Gastrocnemius medialis (tissue), 4 donors: ENCODE results near the gene UBIAD1. TPM values are rescaled to one million over a fixed set of nuclear protein-coding genes. Genes with fewer than 3 reads are reported as not detected.
"Not testable (repeated sequence)": the region's sequence is repeated elsewhere in the genome, so short reads cannot be mapped to it uniquely, and the experiment has no call there.

Experiments used
- ATAC-seq, 2 donors: fragments of 150-250 bp; one replicate each; pipeline ENCODE4 v1.9.1; 2016
- DNase-seq, 2 donors: peaks; one replicate each; pipeline ENCODE4 v3.0.0-alpha.2; 2019
- H3K27ac ChIP-seq, 4 donors: fragments of 200-600 bp; sonication (generic); 1 replicate in 1 of 4; 2 replicates in 3 of 4; pipeline ENCODE4 v1.5.1; 2016 to 2018; ENCODE audit warnings: mild to moderate bottlenecking in 2 of 4, moderate library complexity in 1 of 4
- H3K27me3 ChIP-seq, 3 donors: fragments of 200-600 bp; sonication (generic) in 2 of 3; 1 replicate in 1 of 3; 2 replicates in 2 of 3; pipeline versions ENCODE4 v1.5.1 to v1.6.0; 2016 to 2019; ENCODE audit warnings: mild to moderate bottlenecking in 1 of 3, moderate library complexity in 1 of 3
- H3K36me3 ChIP-seq, 2 donors: fragments of 200-600 bp; sonication (generic) in 1 of 2; one replicate each; pipeline ENCODE4 v1.5.1; 2017 to 2018
- H3K4me1 ChIP-seq, 2 donors: fragments of 200-600 bp; sonication (generic) in 1 of 2; one replicate each; pipeline ENCODE4 v1.5.1; 2016 to 2017; ENCODE audit warnings: mild to moderate bottlenecking in 2 of 2
- H3K4me3 ChIP-seq, 4 donors: fragments of 200-600 bp; sonication (generic) in 3 of 4; 1 replicate in 1 of 4; 2 replicates in 3 of 4; pipeline ENCODE4 v1.5.1; 2016 to 2019; ENCODE audit warnings: mild to moderate bottlenecking in 2 of 4
- H3K9me3 ChIP-seq, 3 donors: fragments of 200-600 bp; sonication (generic) in 2 of 3; 1 replicate in 1 of 3; 2 replicates in 2 of 3; pipeline ENCODE4 v1.5.1; 2016 to 2019
- CTCF ChIP-seq, 5 experiments: fragments of 450-650 bp in 3 of 5; fragments of 200-600 bp in 2 of 5; sonication (generic) in 2 of 5; IDR thresholded peaks in 4 of 5; conservative IDR thresholded peaks in 1 of 5; 1 replicate in 4 of 5; 2 replicates in 1 of 5; pipeline ENCODE4 v1.5.1; 2016 to 2019; ENCODE audit warnings: antibody characterized with exemption in 5 of 5, mild to moderate bottlenecking in 3 of 5, moderate library complexity in 3 of 5
- POLR2A ChIP-seq, 2 donors: fragments of 450-650 bp; IDR thresholded peaks; one replicate each; pipeline ENCODE4 v1.6.1; 2017; ENCODE audit warnings: antibody characterized with exemption in 2 of 2, mild to moderate bottlenecking in 2 of 2, moderate library complexity in 2 of 2
- in situ Hi-C, 4 donors: fragments of 200-750 bp; cut with MboI; loops; one replicate each; pipeline versions ENCODE4 v1.15.0 to v1.8.0; 2017; ENCODE audit warnings: low sequenced_read_pairs in 4 of 4
- intact Hi-C: fragments of 100-400 bp; cut with DNase I; formaldehyde crosslinking; loops from one replicate; pipeline ENCODE4 v1.15.1; 2023; ENCODE audit warnings: low total_unique reads
- total RNA-seq, 4 donors: library from RNA; depleted of rRNA; stranded (reverse); fragments of >200 nt; gene quantifications; one replicate each; pipeline versions ENCODE4 v1.1.0 to v1.2.3, GENCODE V29; 2016

Gene UBIAD1
- total RNA-seq, 4 donors from 2014 or later: 15.1 to 24.5 (median 20.2) TPM

- in situ Hi-C loops: no loop called here
- peak; percentile 99 to 100 for DNase-seq
- Histone ChIP-seq H3K27me3 (no peaks in the 10 kb centered on the region), H3K36me3 (peaks cover 0 to 22% of the 10 kb centered on the region in 2 donors), H3K27ac (peak within 1 kb of the TSS; percentile 90 to 94 (median 94)), H3K4me1 (peaks cover 6 to 13% of the 10 kb centered on the region in 2 donors), H3K4me3 (peak within 1 kb of the TSS; percentile 81 to 100 (median 94)), H3K9me3 (no peaks in the 10 kb centered on the region)
- intact Hi-C loops: loop anchor here (1.0 to 5.0 kb wide), 2 partner anchors 10 to 105 kb away; no protein-coding TSS in a partner anchor
- ATAC-seq: peak; percentile 99 to 100
- TF ChIP-seq POLR2A (IDR thresholded peaks at IDR 0.05) (peak; percentile 70 to 80), CTCF (IDR thresholded peaks at IDR 0.05 in 4 of 5, conservative IDR thresholded peaks at IDR 0.05 in 1 of 5) (peak in 3 of 5 experiments; percentile 9 to 21 (median 20))
Measured at GRCh38 chr1:11262171-11263049, 10.6 kb upstream of the UBIAD1 start, which contains the start of gene MTOR. MTOR (minus strand) TSS chr1:11262551; CDS start chr1:11259409, 3,142 bp downstream.

- Histone ChIP-seq H3K4me1 (peaks cover 2 to 4% of the 10 kb centered on the region in 2 donors), H3K27me3 (no peaks in the 10 kb centered on the region), H3K27ac (no peak overlapping the region), H3K9me3 (no peaks in the 10 kb centered on the region), H3K36me3 (no peaks in the 10 kb centered on the region), H3K4me3 (no peak overlapping the region)
- in situ Hi-C loops: no loop called here
- ATAC-seq (no peak), DNase-seq (no peak)
- no peak for TF ChIP-seq POLR2A (IDR thresholded peaks at IDR 0.05)
- intact Hi-C loops: no loop called here
Measured at GRCh38 chr1:11266268-11267074, 6.5 kb upstream of the UBIAD1 start.

GRCh38 chr1:11267350-11268337 is 5.4 kb upstream of the UBIAD1 start:
- intact Hi-C loops, ATAC-seq, in situ Hi-C loops, H3K27me3 ChIP-seq, H3K36me3 ChIP-seq, DNase-seq, H3K27ac ChIP-seq, H3K4me1 ChIP-seq, H3K9me3 ChIP-seq, H3K4me3 ChIP-seq: not testable (repeated sequence)

GRCh38 chr1:11272544-11272831 is 510 bp upstream of the UBIAD1 start:
- H3K9me3 ChIP-seq: no peaks in the 10 kb centered on the region
- H3K36me3 ChIP-seq: peaks cover 0 to 13% of the 10 kb centered on the region in 2 donors
- H3K27me3 ChIP-seq: no peaks in the 10 kb centered on the region
- in situ Hi-C loops: no loop called here
- peak overlapping the region; percentile 20 to 53 (median 38) for H3K4me3 ChIP-seq
- no peak for TF ChIP-seq POLR2A (IDR thresholded peaks at IDR 0.05)
- no peak for TF ChIP-seq CTCF (IDR thresholded peaks at IDR 0.05 in 4 of 5, conservative IDR thresholded peaks at IDR 0.05 in 1 of 5)
- peak overlapping the region; percentile 33 to 75 (median 43) for H3K27ac ChIP-seq
- ATAC-seq (no peak), DNase-seq (no peak)
- intact Hi-C loops: loop anchor here (1.0 to 5.0 kb wide), 2 partner anchors 10 to 410 kb away; partner anchors contain the start of genes MAD2L2 and MTOR
- H3K4me1 ChIP-seq: peaks cover 26 to 29% of the 10 kb centered on the region in 2 donors
